ENCODE measurements around the gene MCEMP1. TPM values are rescaled to one million over a fixed set of nuclear protein-coding genes. Genes with fewer than 3 reads are reported as not detected.

Gene MCEMP1
- total and polyA plus RNA-seq, 12 donors = 0.17 to 1.2 (median 0.30) TPM; not detected in 5

DNA sequence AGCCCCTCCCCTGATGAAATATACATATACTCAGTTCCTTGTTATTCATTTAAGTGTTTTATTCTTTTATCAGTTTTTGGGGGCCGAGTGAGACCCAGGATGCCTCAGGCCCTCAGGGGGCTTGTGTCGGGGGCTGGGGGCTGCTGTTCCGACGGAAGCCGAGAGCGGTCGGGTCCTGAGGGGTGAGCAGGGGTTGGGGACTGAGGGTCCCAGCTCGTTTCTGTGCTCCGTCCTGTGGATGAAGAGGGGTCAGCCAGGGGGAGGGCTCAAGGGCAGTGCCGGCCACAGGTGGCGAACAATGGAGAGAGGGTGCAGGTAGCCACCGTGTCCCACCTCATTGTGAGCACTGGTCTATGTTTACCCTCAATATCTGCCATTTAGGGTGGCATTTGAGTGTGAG lies 45.3 kb upstream of the MCEMP1 start:
- Histone ChIP-seq H3K36me3 (peaks cover 0 to 21% (median 0%) of the 10 kb centered on the region in 9 donors), H3K9me3 (no peaks in the 10 kb centered on the region), H3K4me3 (no peak overlapping the region), H3K4me1 (peaks cover 11 to 46% (median 34%) of the 10 kb centered on the region in 9 donors), H3K27ac (no peak overlapping the region), H3K27me3 (peaks cover 0 to 11% (median 6%) of the 10 kb centered on the region in 7 donors)
- WGBS, 2 donors = 90 to 93% methylated on average over 12 of the region's 12 CpGs
- ATAC-seq = no peak
- no peak for DNase-seq
- intact Hi-C loops (cut with DNase I) = loop anchor here in 1 of 10 donors (2.0 kb wide), 1 partner anchor 49 kb away; the partner anchor contains the start of gene TRAPPC5
- TF ChIP-seq, protein P1, sequence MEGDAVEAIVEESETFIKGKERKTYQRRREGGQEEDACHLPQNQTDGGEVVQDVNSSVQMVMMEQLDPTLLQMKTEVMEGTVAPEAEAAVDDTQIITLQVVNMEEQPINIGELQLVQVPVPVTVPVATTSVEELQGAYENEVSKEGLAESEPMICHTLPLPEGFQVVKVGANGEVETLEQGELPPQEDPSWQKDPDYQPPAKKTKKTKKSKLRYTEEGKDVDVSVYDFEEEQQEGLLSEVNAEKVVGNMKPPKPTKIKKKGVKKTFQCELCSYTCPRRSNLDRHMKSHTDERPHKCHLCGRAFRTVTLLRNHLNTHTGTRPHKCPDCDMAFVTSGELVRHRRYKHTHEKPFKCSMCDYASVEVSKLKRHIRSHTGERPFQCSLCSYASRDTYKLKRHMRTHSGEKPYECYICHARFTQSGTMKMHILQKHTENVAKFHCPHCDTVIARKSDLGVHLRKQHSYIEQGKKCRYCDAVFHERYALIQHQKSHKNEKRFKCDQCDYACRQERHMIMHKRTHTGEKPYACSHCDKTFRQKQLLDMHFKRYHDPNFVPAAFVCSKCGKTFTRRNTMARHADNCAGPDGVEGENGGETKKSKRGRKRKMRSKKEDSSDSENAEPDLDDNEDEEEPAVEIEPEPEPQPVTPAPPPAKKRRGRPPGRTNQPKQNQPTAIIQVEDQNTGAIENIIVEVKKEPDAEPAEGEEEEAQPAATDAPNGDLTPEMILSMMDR (IDR thresholded peaks at IDR 0.05) = no peak

- 88 to 93% methylated on average over 40 of the region's 40 CpGs for WGBS, 2 donors
- Histone ChIP-seq H3K4me1 (peaks cover 11 to 39% (median 32%) of the 10 kb centered on the region in 9 donors), H3K27ac (no peak overlapping the region), H3K4me3 (no peak overlapping the region), H3K36me3 (peaks cover 0 to 14% (median 0%) of the 10 kb centered on the region in 9 donors), H3K27me3 (peaks cover 0 to 20% (median 16%) of the 10 kb centered on the region in 7 donors), H3K9me3 (no peaks in the 10 kb centered on the region)
- intact Hi-C loops (cut with DNase I) = no loop called here
- no peak for DNase-seq
- TF ChIP-seq, protein P1 (IDR thresholded peaks at IDR 0.05) = no peak
- no peak for ATAC-seq
Measured at GRCh38 chr19:7632340-7633203, 44.3 kb upstream of the MCEMP1 start.

GRCh38 chr19:7633698-7634097 lies 43.2 kb upstream of the MCEMP1 start, which contains the start of gene PCP2:
TSS of gene PCP2 (minus strand) at chr19:7633719. CDS start at chr19:7633457, 262 bp downstream.
- peaks cover 4 to 32% (median 27%) of the 10 kb centered on the region in 7 donors for H3K27me3 ChIP-seq
- ATAC-seq (no peak), DNase-seq (no peak)
- intact Hi-C loops (cut with DNase I) = no loop called here
- no peak within 1 kb of the TSS for H3K27ac ChIP-seq
- no peak within 1 kb of the TSS for H3K4me3 ChIP-seq
- TF ChIP-seq, protein P1 (IDR thresholded peaks at IDR 0.05) = no peak
- H3K9me3 ChIP-seq = no peaks in the 10 kb centered on the region
- peaks cover 5 to 38% (median 20%) of the 10 kb centered on the region in 9 donors for H3K4me1 ChIP-seq
- WGBS, 2 donors = 36 to 67% methylated on average over 1 to 2 of the region's 2 CpGs
- H3K36me3 ChIP-seq = peaks cover 0 to 14% (median 0%) of the 10 kb centered on the region in 9 donors

GRCh38 chr19:7635670-7636069 lies 41.2 kb upstream of the MCEMP1 start:
- H3K4me1 ChIP-seq = peaks cover under 1 to 28% (median 11%) of the 10 kb centered on the region in 9 donors
- 39 to 40% methylated on average over 6 of the region's 6 CpGs for WGBS, 2 donors
- H3K9me3 ChIP-seq = no peaks in the 10 kb centered on the region
- H3K27ac ChIP-seq = no peak overlapping the region
- intact Hi-C loops (cut with DNase I) = no loop called here
- H3K4me3 ChIP-seq = no peak overlapping the region
- H3K36me3 ChIP-seq = peaks cover 0 to 16% (median 0%) of the 10 kb centered on the region in 9 donors
- ATAC-seq (peak in 1 of 8 donors; percentile 40), DNase-seq (no peak)
- TF ChIP-seq, protein P1 (IDR thresholded peaks at IDR 0.05) = no peak
- H3K27me3 ChIP-seq = peaks cover 4 to 36% (median 27%) of the 10 kb centered on the region in 7 donors
